Mucosa of gallbladder (tissue), 1 donor: ENCODE data around the gene KIFBP. TPM values are rescaled to one million over a fixed set of nuclear protein-coding genes. Genes with fewer than 3 reads are reported as not detected.
"Not testable (repeated sequence)": the region's sequence is repeated elsewhere in the genome, so short reads cannot be mapped to it uniquely, and the experiment has no call there.

Source experiments
- DNase-seq: peaks from one replicate; pipeline ENCODE4 v3.0.0-alpha.2; 2020; ENCODE audit warnings: low spot score
- total RNA-seq: library from RNA; stranded (reverse); gene quantifications from one replicate; pipeline ENCODE4 v1.2.1, GENCODE V29; 2021
- donor health status: DM: no; HTN: no; CAD: no.

Gene KIFBP
- total RNA-seq, 1 donor from 2014 or later = 27.7 TPM

- DNase-seq = no peak
These were observed 8.6 kb downstream of the KIFBP start for GRCh38 chr10:68997211-68997610.

- DNase-seq = no peak
These were observed 16.2 kb downstream of the KIFBP start for GRCh38 chr10:69004821-69005220.

- DNase-seq = no peak
These were observed 17.3 kb downstream of the KIFBP start for GRCh38 chr10:69005704-69006485.

GRCh38 chr10:69007260-69007659, 18.7 kb downstream of the KIFBP start:
- no peak for DNase-seq

GRCh38 chr10:69009360-69009759, 20.8 kb downstream of the KIFBP start:
- no peak for DNase-seq

GRCh38 chr10:69010151-69010640, 21.6 kb downstream of the KIFBP start:
- DNase-seq = no peak

GRCh38 chr10:69012778-69013177, 24.2 kb downstream of the KIFBP start:
- not testable (repeated sequence) for DNase-seq

GRCh38 chr10:69014171-69014570, 25.6 kb downstream of the KIFBP start:
- DNase-seq = no peak

GRCh38 chr10:69018613-69019012, 30.0 kb downstream of the KIFBP start:
- DNase-seq = no peak

GRCh38 chr10:69022611-69023010, 34.0 kb downstream of the KIFBP start:
- no peak for DNase-seq

- DNase-seq = no peak
These were observed 36.8 kb downstream of the KIFBP start for GRCh38 chr10:69025370-69025896.

GRCh38 chr10:69033256-69033655, 44.7 kb downstream of the KIFBP start:
- DNase-seq = no peak

GRCh38 chr10:69037489-69037888, 48.9 kb downstream of the KIFBP start:
- DNase-seq = no peak

- not testable (repeated sequence) for DNase-seq
These were observed 52.3 kb downstream of the KIFBP start for GRCh38 chr10:69040904-69041303.

- no peak for DNase-seq
These were observed 53.8 kb downstream of the KIFBP start for GRCh38 chr10:69042417-69042816.

- no peak for DNase-seq
These were observed 54.2 kb downstream of the KIFBP start for GRCh38 chr10:69042838-69043237.

- DNase-seq = no peak
These were observed 55.4 kb downstream of the KIFBP start for GRCh38 chr10:69043931-69044531.

- no peak for DNase-seq
These were observed 55.9 kb downstream of the KIFBP start for GRCh38 chr10:69044546-69044945.

- no peak for DNase-seq
These were observed 57.1 kb downstream of the KIFBP start for GRCh38 chr10:69045441-69046300.

GRCh38 chr10:69047111-69047832, 58.7 kb downstream of the KIFBP start:
- DNase-seq = no peak

GRCh38 chr10:69048103-69048502, 59.5 kb downstream of the KIFBP start:
- DNase-seq = peak; percentile 53
